PC-3 (cell line): ENCODE data around the gene RREB1.

Source experiments
- EZH2 ChIP-seq: fragments of 300-600 bp; sonication (generic); IDR thresholded peaks from one replicate; pipeline ENCODE4 v1.6.1; 2017; ENCODE audit warnings: antibody characterized with exemption, mild to moderate bottlenecking, low read length; ENCODE audit not compliant: unreplicated experiment
- EZH2phosphoT487 ChIP-seq: fragments of 300-600 bp; sonication (generic); IDR thresholded peaks from 2 replicates; pipeline ENCODE4 v1.6.1; 2018; ENCODE audit warnings: mild to moderate bottlenecking, antibody characterized with exemption, low read length, borderline replicate concordance
- TF ChIP-seq, protein P1 (sequence below): fragments of 300-600 bp; sonication (generic); conservative IDR thresholded peaks from 2 replicates; pipeline ENCODE4 v1.5.1; 2017; ENCODE audit warnings: antibody characterized with exemption, low read depth, mild to moderate bottlenecking, low read length

DNA sequence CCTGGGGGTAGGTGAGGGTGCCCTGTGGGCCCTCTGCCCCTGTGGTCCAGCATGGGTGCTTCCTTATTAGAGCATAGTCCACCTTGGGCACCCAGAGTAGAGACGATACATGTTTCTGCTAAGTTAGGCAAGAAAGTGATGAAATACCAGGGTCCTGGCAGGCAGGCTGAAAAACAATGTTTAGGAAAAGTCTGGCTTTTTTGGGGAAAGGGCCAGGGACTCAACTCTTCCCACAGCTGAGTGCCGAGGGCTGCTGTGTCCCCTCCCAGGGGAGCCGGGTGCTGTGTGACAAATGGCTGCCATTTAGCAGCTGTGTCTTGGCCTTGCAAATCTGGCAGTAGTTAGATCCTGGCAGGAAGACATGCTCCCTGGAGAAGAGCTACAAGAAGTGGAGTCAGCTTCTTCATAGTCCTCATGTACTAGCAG is 61.5 kb downstream of the RREB1 start:
- TF ChIP-seq, protein P1, sequence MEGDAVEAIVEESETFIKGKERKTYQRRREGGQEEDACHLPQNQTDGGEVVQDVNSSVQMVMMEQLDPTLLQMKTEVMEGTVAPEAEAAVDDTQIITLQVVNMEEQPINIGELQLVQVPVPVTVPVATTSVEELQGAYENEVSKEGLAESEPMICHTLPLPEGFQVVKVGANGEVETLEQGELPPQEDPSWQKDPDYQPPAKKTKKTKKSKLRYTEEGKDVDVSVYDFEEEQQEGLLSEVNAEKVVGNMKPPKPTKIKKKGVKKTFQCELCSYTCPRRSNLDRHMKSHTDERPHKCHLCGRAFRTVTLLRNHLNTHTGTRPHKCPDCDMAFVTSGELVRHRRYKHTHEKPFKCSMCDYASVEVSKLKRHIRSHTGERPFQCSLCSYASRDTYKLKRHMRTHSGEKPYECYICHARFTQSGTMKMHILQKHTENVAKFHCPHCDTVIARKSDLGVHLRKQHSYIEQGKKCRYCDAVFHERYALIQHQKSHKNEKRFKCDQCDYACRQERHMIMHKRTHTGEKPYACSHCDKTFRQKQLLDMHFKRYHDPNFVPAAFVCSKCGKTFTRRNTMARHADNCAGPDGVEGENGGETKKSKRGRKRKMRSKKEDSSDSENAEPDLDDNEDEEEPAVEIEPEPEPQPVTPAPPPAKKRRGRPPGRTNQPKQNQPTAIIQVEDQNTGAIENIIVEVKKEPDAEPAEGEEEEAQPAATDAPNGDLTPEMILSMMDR = no peak
- TF ChIP-seq EZH2 (no peak), EZH2phosphoT487 (no peak)
